BE2C (cell line): ENCODE results near the gene NUDC.

ENCODE experiments used
- DNase-seq: peaks from one replicate; pipeline ENCODE4 v3.0.0-alpha.2; 2020
- H3K27me3 ChIP-seq: fragments of 250-450 bp; sonication (Bioruptor Pico); 2 replicates; pipeline ENCODE4 v1.5.1; 2020; ENCODE audit warnings: mild to moderate bottlenecking
- H3K36me3 ChIP-seq: fragments of 250-450 bp; sonication (Bioruptor Pico); 2 replicates; pipeline ENCODE4 v1.5.1; 2020; ENCODE audit warnings: mild to moderate bottlenecking
- H3K4me1 ChIP-seq: fragments of 250-450 bp; sonication (Bioruptor Pico); 2 replicates; pipeline ENCODE4 v1.5.1; 2020
- H3K4me3 ChIP-seq: 2 replicates; pipeline ENCODE4 v1.5.1; 2011; ENCODE audit warnings: low read depth, low read length
- H3K9me3 ChIP-seq: fragments of 250-450 bp; sonication (Bioruptor Pico); 2 replicates; pipeline ENCODE4 v1.5.1; 2020
- TF ChIP-seq, protein P1 (sequence below): IDR thresholded peaks from 2 replicates; pipeline ENCODE4 v1.5.1; 2012; ENCODE audit warnings: mild to moderate bottlenecking, low read depth, low read length

NUDC gene

DNA sequence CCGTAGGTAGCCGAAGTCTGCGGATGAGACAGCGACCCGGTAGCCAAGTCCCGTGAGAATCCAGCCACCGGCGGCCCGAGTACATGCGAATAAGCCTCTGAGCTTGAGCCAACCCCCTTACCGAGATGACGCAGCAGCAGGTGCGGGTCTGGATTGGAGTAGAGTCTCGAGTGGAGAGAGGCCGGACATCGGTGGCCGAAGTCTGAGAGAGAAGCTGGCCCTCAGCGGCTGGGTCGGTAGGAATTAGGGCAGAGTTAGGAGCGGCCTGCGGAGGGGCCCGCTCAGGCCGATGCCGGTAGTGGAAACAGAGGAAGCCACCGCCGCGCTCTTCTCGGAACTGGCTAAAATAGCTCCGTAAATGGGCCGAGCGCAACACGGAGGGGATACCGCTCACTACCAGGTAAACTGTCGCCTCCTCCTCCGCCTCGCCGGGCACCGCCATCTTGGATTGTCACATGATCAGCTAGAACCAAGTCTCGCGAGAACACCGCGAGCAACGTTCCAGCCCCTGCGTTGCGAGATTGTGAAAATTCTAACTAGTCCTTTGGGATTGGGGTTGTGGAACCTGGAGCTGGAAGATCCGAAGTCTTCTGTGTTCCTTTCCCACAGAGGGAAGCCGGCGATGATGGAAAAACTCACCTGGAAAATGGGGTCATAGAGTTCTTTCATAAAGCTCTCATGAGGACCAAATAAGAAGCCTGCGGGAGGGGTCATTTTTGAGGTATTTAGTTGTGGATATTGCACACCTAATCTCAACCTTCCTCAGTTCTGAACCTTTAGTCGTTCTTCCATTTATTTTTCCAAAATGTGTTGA, 21.3 kb upstream of the NUDC start, which contains the start of gene GPATCH3:
TSS of gene GPATCH3 (minus strand) at position 467 of the 814 bp plus-strand sequence. CDS start at position 442, 25 bp downstream.
- H3K4me3 ChIP-seq: peak within 1 kb of the TSS; percentile 92
- DNase-seq: peak; percentile 87
- TF ChIP-seq, protein P1, sequence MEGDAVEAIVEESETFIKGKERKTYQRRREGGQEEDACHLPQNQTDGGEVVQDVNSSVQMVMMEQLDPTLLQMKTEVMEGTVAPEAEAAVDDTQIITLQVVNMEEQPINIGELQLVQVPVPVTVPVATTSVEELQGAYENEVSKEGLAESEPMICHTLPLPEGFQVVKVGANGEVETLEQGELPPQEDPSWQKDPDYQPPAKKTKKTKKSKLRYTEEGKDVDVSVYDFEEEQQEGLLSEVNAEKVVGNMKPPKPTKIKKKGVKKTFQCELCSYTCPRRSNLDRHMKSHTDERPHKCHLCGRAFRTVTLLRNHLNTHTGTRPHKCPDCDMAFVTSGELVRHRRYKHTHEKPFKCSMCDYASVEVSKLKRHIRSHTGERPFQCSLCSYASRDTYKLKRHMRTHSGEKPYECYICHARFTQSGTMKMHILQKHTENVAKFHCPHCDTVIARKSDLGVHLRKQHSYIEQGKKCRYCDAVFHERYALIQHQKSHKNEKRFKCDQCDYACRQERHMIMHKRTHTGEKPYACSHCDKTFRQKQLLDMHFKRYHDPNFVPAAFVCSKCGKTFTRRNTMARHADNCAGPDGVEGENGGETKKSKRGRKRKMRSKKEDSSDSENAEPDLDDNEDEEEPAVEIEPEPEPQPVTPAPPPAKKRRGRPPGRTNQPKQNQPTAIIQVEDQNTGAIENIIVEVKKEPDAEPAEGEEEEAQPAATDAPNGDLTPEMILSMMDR: no peak
- H3K36me3 ChIP-seq: no peaks in the 10 kb centered on the region
- no peaks in the 10 kb centered on the region for H3K9me3 ChIP-seq
- no peaks in the 10 kb centered on the region for H3K27me3 ChIP-seq
- peaks cover 3% of the 10 kb centered on the region; the same call in 1 of the 2 replicates for H3K4me1 ChIP-seq

DNA sequence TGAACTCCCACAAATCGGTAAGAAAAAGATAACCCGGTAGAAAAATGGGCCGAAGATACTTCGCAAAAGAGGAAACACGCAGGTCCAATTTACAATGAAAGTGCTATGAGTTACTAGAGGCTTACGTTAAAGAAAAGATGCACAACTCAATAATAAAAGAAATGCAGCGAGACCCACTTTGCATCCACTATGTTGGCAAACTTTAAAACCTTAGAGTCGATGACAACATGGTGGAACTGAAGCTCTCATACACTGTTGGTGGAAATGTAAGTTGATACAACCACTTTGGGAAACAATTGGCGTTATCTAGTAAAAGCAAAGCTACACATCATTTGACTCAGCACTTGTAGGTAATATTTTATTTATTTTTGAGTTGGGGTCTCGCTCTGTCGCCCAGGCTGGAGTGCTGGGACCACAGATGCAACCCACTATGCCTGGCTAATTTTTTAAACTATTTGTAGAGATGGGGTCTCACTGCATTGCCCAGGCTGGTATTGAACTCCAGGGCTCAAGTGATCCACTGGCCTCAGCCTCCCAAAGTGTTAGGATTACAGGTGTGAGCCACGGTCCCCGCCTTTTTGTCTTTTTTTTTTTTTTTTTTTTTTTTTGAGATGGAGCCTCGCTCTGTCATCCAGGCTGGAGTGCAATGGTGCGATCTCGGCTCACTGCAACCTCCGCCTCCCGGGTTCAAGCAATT, 20.6 kb upstream of the NUDC start:
- H3K9me3 ChIP-seq: no peaks in the 10 kb centered on the region
- H3K27me3 ChIP-seq: no peaks in the 10 kb centered on the region
- peak overlapping the region; percentile 92 for H3K4me3 ChIP-seq
- DNase-seq: no peak
- TF ChIP-seq, protein P1: no peak
- H3K4me1 ChIP-seq: peaks cover 3% of the 10 kb centered on the region; the same call in 1 of the 2 replicates
- no peaks in the 10 kb centered on the region for H3K36me3 ChIP-seq

DNA sequence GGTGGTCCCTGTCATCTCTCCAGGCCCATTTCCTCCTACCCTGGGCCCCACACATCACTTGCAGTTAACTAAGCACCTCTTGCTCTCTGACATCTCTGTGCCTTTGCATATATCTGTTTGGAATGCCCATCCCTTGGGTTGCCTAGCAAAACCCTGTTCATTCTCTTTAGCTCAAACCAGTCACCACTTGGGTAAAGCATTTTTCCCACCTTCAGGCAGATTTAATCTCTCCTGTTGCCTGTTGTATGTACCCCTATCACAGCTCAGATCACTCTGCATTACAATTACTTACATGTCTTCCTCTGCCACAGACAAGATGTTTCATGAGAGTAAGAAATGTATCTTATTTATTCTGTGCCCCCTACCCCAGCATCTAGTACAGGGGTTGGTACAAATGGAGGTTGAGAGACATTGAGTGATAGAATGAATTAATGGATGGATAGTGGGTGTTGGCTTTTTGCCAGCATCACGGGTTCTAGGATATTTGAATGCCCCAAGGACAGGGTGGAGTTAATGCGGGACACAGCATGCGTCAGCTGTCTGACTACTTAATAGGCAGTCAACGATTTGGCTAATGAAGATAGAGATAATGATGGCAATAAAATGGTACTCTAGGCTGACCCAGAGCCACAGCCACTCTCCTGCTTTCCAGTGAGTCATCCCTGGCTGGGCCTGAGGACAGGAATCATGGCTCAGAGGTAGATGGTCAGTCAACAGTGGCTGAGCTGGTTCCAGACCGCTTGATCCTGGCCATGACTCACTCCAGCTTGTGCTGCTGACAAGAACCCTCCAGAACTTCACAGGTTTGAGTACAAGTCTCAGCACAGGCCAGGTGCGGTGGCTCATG, 14.2 kb upstream of the NUDC start:
- TF ChIP-seq, protein P1: no peak
- DNase-seq: peak; percentile 48
- Histone ChIP-seq H3K9me3 (no peaks in the 10 kb centered on the region), H3K4me3 (no peak overlapping the region), H3K27me3 (no peaks in the 10 kb centered on the region), H3K4me1 (no peaks in the 10 kb centered on the region), H3K36me3 (no peaks in the 10 kb centered on the region)

DNA sequence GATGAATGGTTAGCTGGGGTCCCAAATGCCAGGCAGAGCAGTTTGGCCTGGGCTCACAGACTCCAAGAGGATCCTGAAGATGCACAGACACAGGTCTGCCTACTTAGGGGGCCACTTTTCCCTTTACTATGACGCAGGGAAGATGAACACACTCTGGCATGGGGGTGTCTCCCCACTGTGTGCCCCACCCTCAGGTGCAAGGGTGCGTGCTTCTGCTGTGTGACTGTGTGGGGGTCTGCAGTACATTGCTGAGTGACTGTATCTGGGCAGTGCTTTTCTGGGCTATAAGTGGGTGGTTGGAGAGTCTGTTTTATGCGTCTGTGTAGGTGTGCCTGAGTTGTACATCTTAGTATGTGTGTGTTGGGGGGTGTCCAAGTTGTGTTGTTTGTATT, 11.6 kb upstream of the NUDC start:
- H3K4me1 ChIP-seq: peaks cover 8% of the 10 kb centered on the region
- no peak for DNase-seq
- H3K4me3 ChIP-seq: no peak overlapping the region
- H3K27me3 ChIP-seq: no peaks in the 10 kb centered on the region
- H3K9me3 ChIP-seq: no peaks in the 10 kb centered on the region
- no peaks in the 10 kb centered on the region for H3K36me3 ChIP-seq
- TF ChIP-seq, protein P1: no peak

DNA sequence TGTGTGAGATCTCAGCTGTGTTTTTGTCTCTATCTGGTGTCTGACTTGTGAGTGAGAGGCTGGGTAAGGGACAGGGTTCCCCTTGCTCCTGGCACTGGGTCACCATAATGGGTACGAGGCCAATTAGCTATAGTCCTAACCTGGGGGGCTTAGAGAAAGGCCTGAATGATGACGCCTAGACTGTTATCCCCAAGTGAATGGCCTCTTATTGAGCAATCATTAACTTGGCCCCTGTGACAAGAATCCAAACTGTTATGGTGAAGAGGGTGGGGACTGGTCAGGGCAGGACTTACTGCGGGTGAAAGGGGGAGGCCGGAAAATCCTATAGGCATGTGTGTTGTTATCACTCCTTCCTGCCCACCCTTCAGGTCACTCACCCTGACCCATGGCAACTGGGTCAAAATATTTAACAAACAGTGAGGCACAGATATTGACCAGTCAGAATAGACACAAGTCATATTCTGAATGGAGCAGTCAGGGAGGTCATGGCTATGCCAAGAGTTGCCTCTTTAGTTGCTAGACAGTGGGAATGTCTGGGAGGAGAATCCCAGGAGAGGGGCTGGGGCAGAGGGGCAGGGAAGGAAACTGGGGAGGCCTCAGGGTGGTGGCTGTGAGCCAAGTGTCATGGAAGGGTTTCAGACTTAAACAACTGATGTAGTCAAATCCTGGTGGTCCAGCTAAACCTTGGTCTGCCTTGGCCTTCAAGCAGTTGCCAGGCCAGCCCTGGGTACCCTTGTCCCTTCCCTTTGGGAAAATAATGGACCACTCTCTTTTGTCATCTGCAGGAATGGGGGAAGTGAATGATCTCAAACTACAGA, 11.0 kb upstream of the NUDC start:
- H3K36me3 ChIP-seq: no peaks in the 10 kb centered on the region
- no peak for DNase-seq
- H3K4me3 ChIP-seq: no peak overlapping the region
- H3K27me3 ChIP-seq: no peaks in the 10 kb centered on the region
- TF ChIP-seq, protein P1: no peak
- no peaks in the 10 kb centered on the region for H3K9me3 ChIP-seq
- H3K4me1 ChIP-seq: peaks cover 8% of the 10 kb centered on the region
